Activated CD4-positive, alpha-beta T cell treated with anti-CD3 and anti-CD28 coated beads, Interleukin-10, Interleukin-2, amounts not matched to agents 100 ng/mL and 50 ng/mL, durations not matched to agents 16 hours and 8 hours (primary cell): ENCODE results near the gene NCS1.

ENCODE experiments used
- DNase-seq: peaks from one replicate; pipeline ENCODE4 v3.0.0-alpha.2; 2020

The NCS1 gene

DNA sequence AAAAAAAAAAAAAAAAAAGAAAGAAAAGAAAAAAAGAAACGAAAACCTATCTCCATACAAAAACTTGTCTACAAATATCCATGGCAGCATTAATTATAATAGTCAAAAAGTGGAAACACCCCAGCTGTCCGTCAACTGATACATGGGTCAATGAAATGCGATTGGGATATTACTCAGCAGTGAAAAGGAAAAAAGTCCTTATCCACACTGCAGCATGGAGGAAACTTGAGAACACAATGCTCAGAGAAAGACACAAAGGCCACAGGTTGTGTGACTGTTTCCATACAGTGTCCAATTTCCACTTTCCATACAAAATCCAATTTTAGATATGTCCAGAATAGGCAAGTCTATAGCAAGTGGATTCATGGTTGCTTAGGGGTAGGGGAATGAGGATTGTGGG lies 24.3 kb upstream of the NCS1 start:
- no peak for DNase-seq

DNA sequence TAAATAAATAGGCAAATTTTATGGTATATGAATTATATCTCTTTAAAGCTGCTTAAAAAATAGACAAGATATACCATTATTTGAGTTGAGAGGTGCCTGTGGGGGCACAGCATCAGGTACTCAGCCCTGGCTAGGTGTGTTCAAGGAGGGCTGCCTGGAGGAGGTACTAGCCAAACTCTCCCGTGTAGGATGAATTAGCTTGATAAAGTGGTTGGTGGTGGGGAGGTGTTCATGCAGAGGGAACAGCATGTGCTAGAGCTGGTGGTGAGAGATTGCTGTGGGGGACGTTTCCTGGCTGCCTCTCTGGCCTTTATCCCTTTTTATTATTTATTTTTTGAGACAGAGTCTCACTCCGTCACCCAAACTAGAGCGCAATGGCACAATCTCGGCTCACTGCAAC lies 23.2 kb upstream of the NCS1 start:
- no peak for DNase-seq

DNA sequence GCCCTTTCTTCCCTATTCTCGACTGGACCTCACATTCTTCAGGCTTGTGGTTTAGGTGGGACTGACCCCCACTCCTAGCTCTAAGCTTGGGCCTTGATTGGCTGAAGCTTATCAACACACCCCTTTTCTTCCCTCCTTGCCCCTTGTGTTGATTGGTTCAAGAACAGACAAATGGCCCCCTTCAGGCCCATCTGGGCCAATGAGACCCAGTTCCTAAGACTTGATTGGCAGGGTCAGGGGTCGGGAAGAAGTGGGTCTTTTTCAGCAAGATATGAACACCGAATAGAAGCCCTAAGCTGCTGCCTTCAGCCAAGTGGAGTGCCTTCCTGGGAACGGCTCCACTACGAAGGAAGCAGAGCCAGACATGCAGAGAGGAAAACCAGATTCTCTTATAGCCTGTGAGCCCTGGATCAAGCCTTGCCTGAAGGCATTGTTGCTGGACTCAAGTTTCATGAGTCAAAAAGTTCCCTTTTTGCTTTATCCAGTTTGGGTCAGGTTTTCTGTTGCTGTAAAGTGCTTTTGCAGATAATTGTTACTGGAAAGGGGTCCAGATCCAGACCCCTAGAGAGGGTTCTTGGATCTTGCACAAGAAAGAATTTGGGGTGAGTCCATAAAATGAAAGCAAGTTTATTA lies 22.4 kb upstream of the NCS1 start:
- DNase-seq: no peak

DNA sequence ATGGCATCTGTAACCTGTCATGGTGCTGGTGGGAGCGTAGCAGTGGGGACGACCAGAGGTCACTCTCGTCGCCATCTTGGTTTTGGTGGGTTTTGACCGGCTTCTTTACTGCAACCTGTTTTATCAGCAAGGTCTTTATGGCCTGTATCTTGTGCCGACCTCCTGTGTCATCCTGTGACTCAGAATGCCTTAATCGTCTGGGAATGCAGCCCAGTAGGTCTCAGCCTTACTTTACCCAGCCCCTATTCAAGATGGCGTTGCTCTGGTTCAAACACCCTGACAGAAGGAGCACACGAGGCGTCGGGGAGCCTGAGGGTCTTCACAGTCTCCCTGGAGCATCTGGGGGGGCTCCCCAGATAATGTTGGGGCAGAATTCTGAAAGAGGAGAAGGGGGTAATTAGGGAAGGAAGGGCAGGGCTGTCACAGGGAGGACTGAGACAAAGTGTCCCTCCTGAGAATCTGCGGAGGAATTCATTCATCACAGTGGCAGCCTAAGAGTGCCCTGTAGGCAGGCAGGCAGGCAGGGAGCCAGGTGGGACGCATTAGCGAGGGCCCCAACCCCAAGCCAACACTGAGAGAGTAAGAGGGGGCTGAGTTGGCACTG lies 21.3 kb upstream of the NCS1 start:
- DNase-seq: no peak

DNA sequence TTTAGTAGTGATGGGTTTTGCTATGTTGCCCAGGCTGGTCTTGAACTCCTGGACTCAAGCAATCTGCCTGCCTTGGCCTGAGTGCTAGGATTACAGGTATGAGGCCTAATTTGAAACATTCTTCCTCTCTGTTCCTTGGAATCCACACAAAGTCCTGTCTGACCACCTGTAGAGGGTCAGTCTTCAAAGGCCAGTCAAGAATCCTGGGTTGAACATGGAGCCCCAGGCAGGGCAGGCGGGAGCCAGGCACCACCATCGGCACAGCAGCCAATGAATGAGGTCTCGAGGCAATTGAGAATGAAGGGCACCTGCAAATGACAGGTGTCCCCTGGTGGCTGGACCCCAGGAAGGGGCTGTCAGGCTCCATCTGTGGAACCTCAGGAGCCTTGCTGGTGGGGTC lies 17.4 kb upstream of the NCS1 start:
- no peak for DNase-seq

DNA sequence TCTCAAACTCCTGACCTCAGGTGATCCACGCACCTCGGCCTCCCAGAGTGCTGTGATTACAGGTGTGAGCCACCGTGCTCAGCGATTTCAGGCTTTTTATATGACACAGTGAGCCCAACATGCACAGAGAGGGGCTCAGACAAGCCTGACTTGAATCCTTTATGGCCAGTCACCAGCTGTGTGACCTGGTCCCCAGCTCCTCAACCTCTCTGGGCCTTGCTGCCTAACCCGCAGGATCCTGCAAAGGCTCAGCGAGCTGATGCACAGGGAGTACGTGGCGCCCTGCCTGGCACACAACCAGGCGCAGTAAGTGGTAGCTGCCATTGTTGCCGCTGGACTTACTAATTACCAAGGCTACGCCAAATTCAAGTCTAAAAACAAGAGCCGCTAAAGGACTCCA lies 16.6 kb upstream of the NCS1 start:
- DNase-seq: no peak

DNA sequence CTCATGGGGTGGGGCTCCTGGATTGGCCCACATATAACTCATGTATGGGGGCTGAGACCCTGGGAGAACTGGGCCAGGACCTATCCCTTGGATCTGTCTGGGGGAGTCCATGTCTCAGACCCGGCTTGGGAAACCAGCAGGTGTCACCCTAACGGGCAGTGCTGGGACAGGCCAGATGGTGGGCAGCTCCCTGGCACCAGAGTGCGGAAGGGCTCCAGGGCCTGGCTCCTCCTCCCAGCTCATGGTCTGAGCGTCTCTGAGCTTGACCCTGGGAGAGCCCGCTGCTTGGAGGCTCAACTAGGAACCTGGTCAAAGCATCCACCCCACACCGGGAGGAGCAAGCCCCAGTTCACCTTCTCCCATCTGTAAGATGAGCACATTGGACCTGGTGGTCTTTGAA lies 15.5 kb upstream of the NCS1 start:
- no peak for DNase-seq

DNA sequence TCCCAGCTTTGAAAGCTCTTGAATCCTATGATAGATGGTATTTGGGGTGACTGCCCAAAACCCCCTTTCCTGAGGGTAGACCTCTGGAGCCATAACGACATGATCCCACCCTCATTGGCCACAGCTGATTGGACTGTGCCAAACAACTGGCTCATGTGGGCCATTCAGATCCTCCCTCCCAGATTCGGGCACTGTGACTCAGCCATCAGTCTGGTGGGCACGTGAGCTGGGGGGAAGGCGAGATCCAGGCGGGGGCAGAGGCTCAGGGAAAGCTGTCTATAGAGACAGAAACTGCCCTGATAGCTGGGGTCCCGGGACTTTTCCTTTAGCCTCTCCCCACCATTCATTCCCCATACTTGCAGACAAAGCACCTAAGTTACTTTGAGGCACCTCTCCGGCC lies 15.1 kb upstream of the NCS1 start:
- no peak for DNase-seq

DNA sequence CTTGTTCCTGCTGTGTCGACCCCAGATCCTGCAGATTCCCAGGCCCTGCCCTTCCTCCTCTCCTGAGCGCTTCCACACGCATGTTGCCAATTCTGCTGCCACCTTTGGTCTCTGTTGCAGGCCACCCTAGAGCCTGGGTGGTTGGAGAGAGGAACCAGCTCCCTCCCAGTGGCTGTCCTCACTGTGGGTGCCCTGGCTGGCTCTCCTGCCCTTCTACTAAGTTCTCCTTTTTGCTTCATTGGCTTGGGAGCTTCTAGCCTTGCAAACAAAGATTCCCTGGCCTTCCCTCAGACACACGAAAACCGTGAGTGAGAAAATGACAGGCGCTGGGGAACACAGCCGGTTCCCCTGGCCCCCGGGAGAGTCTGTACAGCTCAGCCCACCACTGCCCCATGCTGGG lies 14.2 kb upstream of the NCS1 start:
- DNase-seq: no peak

DNA sequence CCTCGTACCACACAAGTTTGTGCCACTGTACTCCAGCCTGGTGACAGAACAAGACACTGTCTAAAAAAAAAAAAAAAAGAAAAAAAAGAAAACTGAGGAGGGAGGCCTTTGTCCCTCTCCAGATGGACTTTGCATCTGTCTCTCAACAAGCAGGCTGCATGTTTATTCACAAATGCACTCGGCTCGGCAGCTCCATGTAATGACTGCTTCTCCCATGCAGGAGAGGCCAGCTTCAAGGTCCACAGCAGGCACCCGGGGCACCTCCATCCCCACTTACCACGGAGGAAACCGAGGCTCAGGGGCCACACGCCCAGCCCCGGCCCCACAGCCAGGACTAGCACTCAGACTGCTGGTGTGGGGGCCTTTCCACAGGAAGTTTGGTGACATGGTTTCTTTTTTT lies 13.1 kb upstream of the NCS1 start:
- DNase-seq: no peak

DNA sequence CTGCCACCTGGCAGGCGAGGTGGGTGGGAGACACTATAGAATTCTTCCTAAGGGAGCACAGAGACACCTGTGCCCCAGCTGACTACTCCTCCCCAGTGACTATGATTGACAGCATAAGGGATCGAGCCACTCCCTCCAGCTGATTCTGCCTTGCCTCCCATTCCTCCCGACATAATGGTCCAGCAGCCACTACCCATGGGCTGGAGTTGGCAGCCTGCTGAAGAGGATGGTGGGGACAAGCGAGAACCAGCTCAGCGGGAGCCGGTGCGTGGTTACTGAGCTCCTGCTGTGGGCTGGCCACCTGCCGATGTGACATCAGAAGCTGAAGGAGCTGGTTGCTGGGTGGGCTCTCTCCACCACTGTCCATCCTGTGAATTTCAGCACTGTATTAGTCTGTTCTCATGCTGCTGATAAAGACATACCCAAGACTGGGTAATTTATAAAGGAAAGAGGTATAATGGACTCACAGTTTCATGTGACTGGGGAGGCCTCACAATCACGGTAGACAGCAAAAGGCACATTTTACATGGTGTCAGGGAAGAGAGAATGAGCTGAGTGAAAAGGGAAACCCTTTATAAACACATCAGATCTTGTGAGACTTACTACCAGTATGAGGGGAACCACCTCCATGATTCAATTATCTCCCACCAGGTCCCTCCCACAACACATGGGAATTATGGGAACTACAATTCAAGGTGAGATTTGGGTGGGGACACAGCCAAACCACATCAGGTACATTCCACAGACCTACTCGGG lies 12.1 kb upstream of the NCS1 start:
- DNase-seq: no peak

DNA sequence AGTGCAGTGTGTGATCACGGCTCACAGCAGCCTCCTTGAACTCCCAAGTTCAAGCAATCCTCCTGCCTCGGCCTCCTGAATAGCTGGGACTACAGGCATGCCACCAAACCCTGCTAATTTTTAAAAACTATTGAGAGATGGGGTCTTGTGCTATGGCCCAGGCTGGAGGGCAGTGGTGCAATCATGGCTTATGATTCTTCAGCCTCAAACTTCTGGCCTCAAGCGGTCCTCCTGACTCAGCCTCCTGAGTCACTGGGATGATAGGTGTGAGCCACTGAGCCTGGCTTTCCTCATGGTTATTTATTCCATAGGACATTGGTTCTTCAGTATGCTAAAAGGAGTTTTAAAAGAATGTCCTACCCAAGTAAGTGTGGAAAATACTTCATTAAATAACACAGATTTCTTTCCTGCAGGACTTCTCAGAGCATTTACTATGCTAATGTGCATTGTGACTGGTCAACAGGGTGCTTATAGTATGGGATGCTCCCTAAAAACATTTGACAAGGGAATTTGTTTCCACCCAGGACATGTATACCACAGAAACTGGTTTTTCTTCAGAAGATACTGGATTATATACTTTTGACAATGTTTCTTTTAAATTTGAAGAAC lies 11.2 kb upstream of the NCS1 start:
- DNase-seq: no peak

DNA sequence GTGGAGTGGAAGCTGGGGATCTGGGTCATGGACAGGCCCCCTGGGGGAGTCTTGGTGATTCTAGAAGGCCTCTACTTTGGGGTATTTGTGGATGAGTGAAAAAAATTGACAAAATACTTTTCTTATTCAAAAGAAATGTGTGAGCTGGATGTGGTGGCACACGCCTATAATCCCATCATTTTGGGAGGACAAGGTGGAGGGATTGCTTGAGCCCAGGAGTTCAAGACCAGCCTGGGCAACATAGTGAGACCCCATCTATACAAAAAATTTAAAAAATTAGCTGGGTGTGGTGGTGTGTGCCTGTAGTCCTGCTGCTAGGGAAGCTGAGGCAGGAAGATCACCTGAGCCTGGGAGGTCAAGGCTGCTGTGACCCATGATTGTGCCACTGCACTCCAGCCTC lies 6.6 kb upstream of the NCS1 start:
- no peak for DNase-seq

DNA sequence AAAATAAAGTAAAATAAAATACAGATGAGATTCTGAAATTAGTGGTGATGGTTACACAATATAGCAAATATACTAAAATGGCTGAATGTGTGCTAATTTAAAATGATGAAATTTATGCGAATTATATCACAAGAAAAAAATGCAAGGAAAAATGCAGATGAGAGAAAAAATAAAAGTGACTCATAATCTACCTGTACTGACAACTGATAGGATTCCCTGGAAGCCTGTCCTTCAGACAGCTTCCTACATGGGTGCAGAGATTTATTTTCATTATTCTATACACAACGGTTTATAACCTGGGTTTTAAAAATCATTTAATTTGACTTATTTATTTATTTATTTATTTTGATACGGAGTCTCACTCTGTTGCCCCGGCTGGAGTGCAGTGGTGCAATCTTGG lies 5.8 kb upstream of the NCS1 start:
- DNase-seq: no peak

DNA sequence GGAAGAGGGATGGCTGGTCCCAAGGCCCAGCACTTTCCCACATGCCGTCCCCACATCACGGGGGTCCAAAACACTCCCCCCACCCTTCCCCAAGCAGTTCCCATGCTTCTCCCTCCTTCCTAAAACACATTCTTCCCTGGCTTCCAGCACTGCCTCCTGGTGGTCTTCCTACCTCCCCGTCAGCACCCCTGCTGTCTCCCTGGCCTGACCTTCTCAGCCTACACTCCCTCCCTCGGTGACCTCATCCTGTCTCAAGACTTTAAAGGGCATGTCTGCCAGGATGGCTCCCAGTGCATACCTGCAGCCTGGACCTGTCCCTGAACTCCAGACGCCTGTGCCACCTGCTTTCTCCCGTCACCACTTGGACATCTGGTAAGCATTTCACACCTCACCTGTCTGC lies 4.3 kb upstream of the NCS1 start:
- DNase-seq: no peak

DNA sequence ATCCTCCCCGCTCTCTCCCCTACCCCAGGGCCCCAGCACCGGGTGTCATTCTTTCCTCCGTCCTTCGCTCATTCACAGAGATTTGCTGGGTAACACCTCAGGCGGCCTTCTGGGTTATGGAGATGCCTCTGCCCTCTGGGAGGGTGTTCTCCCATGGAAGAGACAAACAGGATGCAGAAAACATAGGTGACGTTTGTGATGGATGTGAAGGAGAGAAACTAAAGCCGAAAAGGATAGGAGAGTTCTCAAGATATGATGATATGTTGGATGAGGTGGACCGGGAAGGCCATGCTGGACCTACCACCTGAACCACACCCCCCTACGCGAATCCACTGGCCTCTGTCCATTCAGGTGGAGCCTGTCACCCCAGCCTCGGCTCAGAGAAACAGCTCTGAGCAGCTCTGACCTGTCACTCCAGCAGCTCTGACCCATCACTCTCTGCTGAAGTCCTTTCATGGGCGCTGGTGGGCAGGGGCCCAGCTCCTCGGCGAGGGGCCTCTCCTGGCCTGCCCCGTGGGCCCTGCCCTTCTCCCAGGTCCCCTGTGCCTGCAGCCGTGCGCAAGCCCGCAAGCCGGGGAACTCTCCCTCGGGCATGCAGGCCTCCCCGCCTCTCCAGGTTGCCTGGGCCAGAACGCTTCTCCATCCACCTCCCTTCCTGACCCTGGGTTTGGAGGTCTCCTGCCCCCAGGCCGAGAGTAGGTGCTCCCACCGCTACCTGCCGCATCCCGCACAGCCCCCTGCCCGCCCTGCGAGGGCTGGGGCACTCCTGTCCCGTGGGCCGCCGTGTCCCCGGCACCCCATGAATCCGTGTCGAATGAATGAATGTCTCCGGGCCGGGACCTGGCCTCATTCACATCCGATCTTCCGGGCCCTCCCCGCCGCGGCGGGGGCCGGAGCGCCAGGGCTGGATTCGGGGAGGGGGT lies 717 bp upstream of the NCS1 start:
- DNase-seq: no peak

DNA sequence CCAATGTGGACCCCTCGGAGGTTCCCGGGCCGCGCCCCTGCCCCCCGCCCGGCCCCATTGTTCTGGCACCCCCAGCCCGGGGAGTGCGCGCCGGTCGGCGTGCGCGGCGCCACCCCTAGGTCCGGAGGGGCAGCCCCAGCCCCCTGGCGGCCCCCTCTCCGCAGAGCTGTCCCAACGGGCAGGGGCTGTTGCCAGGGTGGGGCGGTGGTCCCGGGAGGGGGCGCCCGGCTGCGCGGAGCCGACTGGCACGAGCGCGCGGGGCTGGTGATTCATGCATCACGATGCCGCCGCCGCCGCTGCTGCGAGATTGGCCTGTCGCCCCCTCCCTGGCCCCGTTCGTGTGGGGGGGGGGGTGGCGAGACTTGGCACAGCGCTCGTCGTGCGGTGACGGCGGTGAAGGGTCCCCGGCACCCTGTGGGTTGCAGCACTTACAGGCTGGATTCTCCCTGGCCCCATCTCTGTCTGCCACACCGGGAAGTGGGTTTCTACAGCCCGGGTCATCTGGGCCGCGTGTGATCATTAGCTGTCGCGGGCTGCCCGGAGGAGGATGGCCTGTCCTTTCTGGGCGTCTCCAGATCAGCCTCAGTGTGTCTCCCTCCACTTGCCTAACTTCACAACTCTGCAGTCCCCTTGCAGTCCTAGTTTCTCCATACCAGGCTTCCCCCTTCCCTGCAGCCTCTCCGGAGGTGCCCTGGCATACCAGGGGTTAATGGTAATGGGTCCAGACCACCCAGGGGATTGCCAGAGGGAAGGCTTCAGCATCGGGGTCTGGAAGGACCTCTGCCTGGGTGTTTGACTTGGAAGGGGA lies 858 bp downstream of the NCS1 start:
- DNase-seq: no peak

DNA sequence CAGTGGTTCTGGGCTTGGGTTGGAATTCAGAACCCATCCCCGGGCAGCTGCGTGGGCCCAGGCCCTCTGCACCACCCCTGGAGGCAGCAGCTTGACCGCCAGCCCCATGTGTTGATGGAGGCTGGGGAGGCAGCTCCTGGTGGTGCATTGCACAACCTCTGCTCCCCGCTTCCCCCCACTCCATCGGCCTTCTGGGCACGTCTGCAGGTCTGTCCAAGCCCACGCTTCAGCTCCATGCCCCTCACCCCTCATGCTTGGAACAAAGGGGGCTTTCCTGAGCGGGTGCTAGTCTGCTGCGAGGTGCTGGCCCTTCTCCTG lies 1.4 kb downstream of the NCS1 start:
- DNase-seq: no peak

DNA sequence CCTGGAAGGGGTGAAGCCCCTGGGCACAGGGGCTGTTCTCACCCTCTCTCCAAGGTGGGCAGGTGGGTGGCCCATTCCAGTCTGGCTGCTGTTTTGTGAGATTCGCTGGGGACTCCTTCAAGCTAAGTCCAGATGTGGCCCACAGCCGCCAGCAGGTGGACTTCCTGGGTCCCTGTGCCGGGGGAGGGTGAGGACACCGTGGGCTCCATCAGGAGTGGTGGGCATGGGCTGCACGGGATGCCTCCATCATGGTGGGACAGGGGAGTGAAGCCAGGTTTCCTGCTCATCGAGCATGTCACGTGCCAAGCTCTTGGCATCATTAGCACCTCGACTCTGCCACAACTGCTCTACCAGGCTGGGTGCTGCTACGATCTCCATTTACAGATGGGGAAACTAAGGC lies 1.8 kb downstream of the NCS1 start:
- no peak for DNase-seq

DNA sequence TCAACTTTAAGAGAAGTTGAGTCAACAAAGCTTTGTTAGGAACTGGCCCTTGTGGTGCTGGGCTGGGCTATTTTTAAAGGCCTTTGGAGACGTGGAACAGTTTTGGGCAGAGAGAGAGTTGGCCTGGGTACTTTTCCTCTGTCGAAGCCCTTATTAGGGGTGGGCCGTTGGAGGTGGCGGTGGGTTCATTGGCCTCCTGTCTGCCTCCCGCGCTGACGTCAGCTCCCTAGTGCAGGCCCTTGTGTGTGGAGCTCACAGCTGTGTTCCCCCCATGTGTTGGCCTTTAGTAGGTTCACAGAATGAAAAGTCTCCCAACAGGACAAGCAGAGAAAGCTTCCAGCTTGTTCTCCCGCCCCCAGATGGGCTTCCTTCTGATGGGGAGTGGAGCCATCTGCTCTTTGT lies 2.7 kb downstream of the NCS1 start:
- DNase-seq: no peak

DNA sequence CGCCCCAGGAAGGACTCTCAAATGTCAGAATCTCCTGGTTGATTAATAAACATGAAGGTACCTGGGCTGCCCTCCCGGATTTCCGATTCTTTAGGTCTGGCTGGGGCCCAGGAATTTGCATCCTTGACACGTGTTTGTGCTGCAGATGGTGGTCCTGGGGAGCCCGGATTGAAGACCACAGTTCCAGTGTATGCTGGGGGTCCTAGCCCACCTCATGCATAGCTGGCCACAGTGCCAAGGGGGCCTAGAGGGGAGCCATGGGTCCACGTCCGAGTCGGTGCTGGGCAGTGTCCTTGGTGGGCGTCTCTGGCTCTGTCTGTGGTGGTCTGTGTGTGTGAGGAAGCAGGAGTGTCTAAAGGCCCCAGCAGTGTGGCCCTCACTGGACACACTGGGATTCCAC lies 3.2 kb downstream of the NCS1 start:
- no peak for DNase-seq

DNA sequence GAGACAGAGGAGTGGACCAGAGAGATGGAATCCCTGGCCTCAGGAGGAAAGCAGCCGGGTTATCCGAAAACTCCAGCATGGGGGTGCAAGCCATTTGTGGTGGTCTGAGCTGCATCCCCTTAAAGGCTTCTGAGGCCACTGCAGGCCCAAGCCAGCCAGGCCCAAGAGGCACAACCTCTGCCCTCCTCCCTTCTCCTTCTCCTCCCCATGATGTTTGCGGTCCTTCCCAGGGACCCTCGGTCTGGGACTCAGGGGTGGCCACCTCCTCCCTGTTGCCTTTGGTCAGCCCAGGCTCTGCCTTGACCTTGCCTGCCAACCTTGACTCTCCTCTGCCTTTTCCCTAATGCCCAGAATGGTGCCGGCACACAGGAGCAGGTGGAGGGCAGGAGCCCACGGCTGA lies 4.6 kb downstream of the NCS1 start:
- DNase-seq: no peak
